Bronchial epithelial cell (primary cell): ENCODE results near the gene CXorf65. TPM values are rescaled to one million over a fixed set of nuclear protein-coding genes. Genes with fewer than 3 reads are reported as not detected.
A peak's percentile ranks its signal among the peaks of the same experiment; 100 is the strongest.

ENCODE experiments used
- DNase-seq: peaks from one replicate; pipeline ENCODE4 v3.0.0-alpha.2; 2010; ENCODE audit warnings: low read depth
- FAIRE-seq: peaks from 2 replicates; lab custom pipeline; 2011; peaks lifted over from hg19 to GRCh38; lab: Jason Lieb, UNC
- H3K27me3 ChIP-seq: 2 replicates; pipeline ENCODE4 v1.5.1; 2011; ENCODE audit warnings: low read length; ENCODE audit not compliant: control insufficient read depth, insufficient read depth
- H3K36me3 ChIP-seq: 2 replicates; pipeline ENCODE4 v1.5.1; 2011; ENCODE audit warnings: low read length; ENCODE audit not compliant: control insufficient read depth, insufficient read depth
- H3K4me3 ChIP-seq: 2 replicates; pipeline ENCODE4 v1.5.1; 2011; ENCODE audit warnings: mild to moderate bottlenecking, low read depth, low read length, control low read depth
- total RNA-seq: library from RNA; depleted of rRNA; stranded (reverse); fragments of >200 nt; gene quantifications from 2 replicates; pipeline ENCODE4 v1.2.1, GENCODE V29; 2014
- TF ChIP-seq, protein P1 (sequence below): IDR thresholded peaks from 2 replicates; pipeline ENCODE4 v1.5.1; 2011; ENCODE audit warnings: mild to moderate bottlenecking, moderate library complexity, low read length, control low read depth, inconsistent platforms; ENCODE audit not compliant: insufficient read depth, severe bottlenecking

CXorf65 gene
- total RNA-seq, 1 donor from 2014 or later = not detected

GRCh38 chrX:71128915-71129765, 22.6 kb upstream of the CXorf65 start:
- FAIRE-seq = peak; percentile 13
- Histone ChIP-seq H3K36me3 (peaks cover 14% of the 10 kb centered on the region), H3K27me3 (no peaks in the 10 kb centered on the region), H3K4me3 (no peak overlapping the region)
- TF ChIP-seq, protein P1, sequence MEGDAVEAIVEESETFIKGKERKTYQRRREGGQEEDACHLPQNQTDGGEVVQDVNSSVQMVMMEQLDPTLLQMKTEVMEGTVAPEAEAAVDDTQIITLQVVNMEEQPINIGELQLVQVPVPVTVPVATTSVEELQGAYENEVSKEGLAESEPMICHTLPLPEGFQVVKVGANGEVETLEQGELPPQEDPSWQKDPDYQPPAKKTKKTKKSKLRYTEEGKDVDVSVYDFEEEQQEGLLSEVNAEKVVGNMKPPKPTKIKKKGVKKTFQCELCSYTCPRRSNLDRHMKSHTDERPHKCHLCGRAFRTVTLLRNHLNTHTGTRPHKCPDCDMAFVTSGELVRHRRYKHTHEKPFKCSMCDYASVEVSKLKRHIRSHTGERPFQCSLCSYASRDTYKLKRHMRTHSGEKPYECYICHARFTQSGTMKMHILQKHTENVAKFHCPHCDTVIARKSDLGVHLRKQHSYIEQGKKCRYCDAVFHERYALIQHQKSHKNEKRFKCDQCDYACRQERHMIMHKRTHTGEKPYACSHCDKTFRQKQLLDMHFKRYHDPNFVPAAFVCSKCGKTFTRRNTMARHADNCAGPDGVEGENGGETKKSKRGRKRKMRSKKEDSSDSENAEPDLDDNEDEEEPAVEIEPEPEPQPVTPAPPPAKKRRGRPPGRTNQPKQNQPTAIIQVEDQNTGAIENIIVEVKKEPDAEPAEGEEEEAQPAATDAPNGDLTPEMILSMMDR = peak; percentile 78
- DNase-seq = peak; percentile 31

- FAIRE-seq (no peak), DNase-seq (no peak)
- no peaks in the 10 kb centered on the region for H3K27me3 ChIP-seq
- TF ChIP-seq, protein P1 = no peak
- no peak overlapping the region for H3K4me3 ChIP-seq
- peaks cover 15% of the 10 kb centered on the region for H3K36me3 ChIP-seq
These were observed 21.8 kb upstream of the CXorf65 start for GRCh38 chrX:71128166-71128833.

GRCh38 chrX:71118985-71119535, 12.5 kb upstream of the CXorf65 start:
- TF ChIP-seq, protein P1 = no peak
- Histone ChIP-seq H3K27me3 (no peaks in the 10 kb centered on the region), H3K36me3 (peaks cover 6% of the 10 kb centered on the region), H3K4me3 (peak overlapping the region; percentile 58)
- DNase-seq (no peak), FAIRE-seq (no peak)

- no peak for FAIRE-seq
- peaks cover 6% of the 10 kb centered on the region for H3K36me3 ChIP-seq
- peak within 1 kb of the TSS; percentile 58 for H3K4me3 ChIP-seq
- DNase-seq = peak; percentile 53
- TF ChIP-seq, protein P1 = no peak
- no peaks in the 10 kb centered on the region for H3K27me3 ChIP-seq
These were observed 11.8 kb upstream of the CXorf65 start, which contains the start of gene MED12 for GRCh38 chrX:71118032-71118984. Gene MED12 (plus strand): TSS chrX:71118596. CDS start chrX:71118755, 159 bp downstream.

GRCh38 chrX:71117358-71117757, 10.8 kb upstream of the CXorf65 start:
- Histone ChIP-seq H3K27me3 (no peaks in the 10 kb centered on the region), H3K36me3 (peaks cover 6% of the 10 kb centered on the region), H3K4me3 (no peak overlapping the region)
- DNase-seq (no peak), FAIRE-seq (no peak)
- TF ChIP-seq, protein P1 = no peak
